Thymus (tissue), 11 donors: ENCODE data around the gene LMO4. TPM values are rescaled to one million over a fixed set of nuclear protein-coding genes. Genes with fewer than 3 reads are reported as not detected.
A peak's percentile ranks its signal among the peaks of the same experiment; 100 is the strongest.

Experiments
- DNase-seq, 9 donors: peaks; one replicate each; pipeline ENCODE4 v3.0.0-alpha.2; 2013; ENCODE audit warnings: low spot score in 9 of 9, low read depth in 6 of 9, missing footprints in 1 of 9
- H3K27ac ChIP-seq, 2 donors: one replicate each; pipeline ENCODE4 v1.5.1; 2013; ENCODE audit warnings: control low read depth in 1 of 2, low read depth in 1 of 2, low read length in 1 of 2, mild to moderate bottlenecking in 1 of 2, moderate library complexity in 1 of 2
- H3K27me3 ChIP-seq, 2 donors: one replicate each; pipeline ENCODE4 v1.5.1; 2013; ENCODE audit warnings: low read length in 1 of 2; ENCODE audit not compliant: control insufficient read depth in 2 of 2, insufficient read depth in 1 of 2
- H3K36me3 ChIP-seq, 2 donors: one replicate each; pipeline ENCODE4 v1.5.1; 2013; ENCODE audit warnings: low read length in 1 of 2, mild to moderate bottlenecking in 1 of 2, moderate library complexity in 1 of 2; ENCODE audit not compliant: control insufficient read depth in 2 of 2, insufficient read depth in 2 of 2
- H3K4me1 ChIP-seq, 2 donors: one replicate each; pipeline ENCODE4 v1.5.1; 2013; ENCODE audit warnings: low read length in 2 of 2; ENCODE audit not compliant: control insufficient read depth in 2 of 2, insufficient read depth in 2 of 2
- H3K4me3 ChIP-seq, 2 donors: one replicate each; pipeline ENCODE4 v1.5.1; 2013; ENCODE audit warnings: low read length in 2 of 2, control low read depth in 1 of 2, mild to moderate bottlenecking in 1 of 2
- H3K9me3 ChIP-seq, 2 donors: one replicate each; pipeline ENCODE4 v1.5.1; 2013; ENCODE audit warnings: low read length in 1 of 2, mild to moderate bottlenecking in 1 of 2; ENCODE audit not compliant: control insufficient read depth in 2 of 2, insufficient read depth in 1 of 2
- WGBS: extraction: QIAGEN DNeasy Blood & Tissue Kit; methylation state at CpG from one replicate; pipeline ENCODE4 v1.1.7; 2013; 5-methylcytosine and 5-hydroxymethylcytosine counted together
- polyA plus RNA-seq: library from polyadenylated mRNA; stranded (reverse); fragments of 200-250 nt; gene quantifications from one replicate; pipeline ENCODE4 v1.2.3, GENCODE V29; 2013
- total RNA-seq: library from RNA; stranded (reverse); fragments of 120-200 nt; gene quantifications from one replicate; pipeline ENCODE4 v1.2.4, GENCODE V29; 2013
- donor health status: healthy.

The LMO4 gene
- total and polyA plus RNA-seq, 2 donors = 42.5 to 57.0 TPM

GRCh38 chr1:87318056-87318650, 10.5 kb upstream of the LMO4 start:
- 82% methylated on average over 5 of the region's 5 CpGs for WGBS
- H3K36me3 ChIP-seq = no peaks in the 10 kb centered on the region
- peak in 2 of 9 donors; percentile 11 to 32 for DNase-seq
- no peak overlapping the region for H3K27ac ChIP-seq
- no peak overlapping the region for H3K4me3 ChIP-seq
- H3K4me1 ChIP-seq = peaks cover 0 to 2% of the 10 kb centered on the region in 2 donors
- H3K9me3 ChIP-seq = no peaks in the 10 kb centered on the region
- H3K27me3 ChIP-seq = no peaks in the 10 kb centered on the region

GRCh38 chr1:87318806-87319205, 9.9 kb upstream of the LMO4 start:
- no peaks in the 10 kb centered on the region for H3K9me3 ChIP-seq
- no peak overlapping the region for H3K27ac ChIP-seq
- H3K27me3 ChIP-seq = no peaks in the 10 kb centered on the region
- DNase-seq = no peak
- no peak overlapping the region for H3K4me3 ChIP-seq
- no peaks in the 10 kb centered on the region for H3K36me3 ChIP-seq
- peaks cover 0 to 2% of the 10 kb centered on the region in 2 donors for H3K4me1 ChIP-seq
- WGBS = 96% methylated on average over 1 of the region's 1 CpG

- peaks cover 4 to 7% of the 10 kb centered on the region in 2 donors for H3K4me1 ChIP-seq
- 49% methylated on average over 10 of the region's 10 CpGs for WGBS
- no peak overlapping the region for H3K27ac ChIP-seq
- peak in 6 of 9 donors; percentile 32 to 84 (median 60) for DNase-seq
- H3K4me3 ChIP-seq = no peak overlapping the region
- no peaks in the 10 kb centered on the region for H3K36me3 ChIP-seq
- peaks cover 0 to under 1% of the 10 kb centered on the region in 2 donors for H3K9me3 ChIP-seq
- peaks cover 3 to 7% of the 10 kb centered on the region in 2 donors for H3K27me3 ChIP-seq
Measured at GRCh38 chr1:87325982-87326738, 2.5 kb upstream of the LMO4 start.

DNA sequence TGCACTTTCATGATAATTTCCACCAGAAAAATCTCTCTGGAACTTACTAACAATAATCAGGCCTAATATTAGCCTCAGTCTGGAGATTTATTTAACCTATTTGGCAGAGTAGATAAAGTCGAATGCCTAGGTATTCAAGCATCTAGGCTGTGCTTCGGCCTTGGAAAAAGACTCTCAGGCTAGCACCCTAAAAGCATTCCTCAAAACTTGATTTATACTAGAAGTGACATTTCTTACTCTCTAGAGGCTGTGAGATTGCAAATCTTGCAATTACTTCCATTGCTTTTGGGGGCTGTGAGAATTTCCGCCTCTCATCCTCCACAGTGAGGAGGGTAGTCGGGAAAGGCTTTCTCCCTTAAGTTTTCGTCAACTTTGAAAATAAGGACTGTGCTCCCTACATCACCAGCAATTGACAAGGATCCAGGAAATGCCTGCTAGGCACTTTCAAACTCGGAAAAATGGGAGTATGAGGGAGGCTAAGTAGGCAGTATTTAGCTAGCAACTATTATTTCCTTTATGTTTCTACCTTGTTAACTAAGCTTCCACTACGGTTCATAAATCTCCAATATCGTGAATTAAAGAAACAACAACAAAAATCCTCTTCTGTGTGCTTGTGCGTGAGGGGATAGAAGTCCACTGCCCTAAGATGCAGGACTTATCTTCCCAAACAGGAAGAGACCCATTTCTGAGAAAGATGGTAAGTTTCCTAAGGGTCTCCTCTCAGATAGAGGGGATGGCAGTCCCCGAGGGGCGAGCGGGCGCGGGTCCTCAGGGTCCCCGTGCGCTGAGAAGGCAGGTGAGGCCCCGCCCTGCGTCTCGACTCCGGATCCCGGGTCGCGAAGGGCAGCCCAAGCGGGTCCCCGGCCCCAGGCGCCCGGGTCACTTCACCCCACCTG, 1.1 kb upstream of the LMO4 start:
- Histone ChIP-seq H3K9me3 (peaks cover 1 to 4% of the 10 kb centered on the region in 2 donors), H3K36me3 (peaks cover 0 to 5% of the 10 kb centered on the region in 2 donors), H3K4me3 (peak overlapping the region; percentile 69 to 84), H3K4me1 (peaks cover 11 to 17% of the 10 kb centered on the region in 2 donors), H3K27me3 (peaks cover 3 to 7% of the 10 kb centered on the region in 2 donors), H3K27ac (peak overlapping the region; percentile 83 to 84)
- WGBS = 22% methylated on average over 27 of the region's 27 CpGs
- DNase-seq = no peak

DNA sequence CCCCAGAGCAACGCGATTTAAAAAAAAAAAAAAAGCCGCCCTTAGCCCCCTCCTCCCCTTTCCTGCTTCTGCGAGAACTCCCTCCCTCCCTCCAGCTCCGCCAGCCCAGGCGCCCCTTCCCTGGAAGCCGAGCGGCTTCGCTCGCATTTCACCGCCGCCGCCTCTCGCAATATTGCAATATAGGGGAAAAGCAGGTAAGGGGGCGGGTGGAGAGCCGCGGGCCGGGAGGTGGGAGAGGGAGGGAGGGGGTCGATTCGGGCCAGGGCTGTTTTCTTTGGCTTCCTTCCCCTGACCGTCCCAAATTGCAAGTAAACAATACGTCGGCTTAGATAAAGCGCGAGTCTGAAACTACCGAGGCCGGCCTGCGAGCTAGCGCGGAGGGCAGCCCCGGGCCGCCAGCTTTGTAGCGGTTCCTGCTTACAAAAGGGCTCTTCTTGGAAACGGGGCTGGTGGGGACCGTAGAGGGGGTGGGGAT, 408 bp downstream of the LMO4 start:
- peaks cover 11 to 25% of the 10 kb centered on the region in 2 donors for H3K4me1 ChIP-seq
- under 1% methylated on average over 35 of the region's 35 CpGs for WGBS

DNA sequence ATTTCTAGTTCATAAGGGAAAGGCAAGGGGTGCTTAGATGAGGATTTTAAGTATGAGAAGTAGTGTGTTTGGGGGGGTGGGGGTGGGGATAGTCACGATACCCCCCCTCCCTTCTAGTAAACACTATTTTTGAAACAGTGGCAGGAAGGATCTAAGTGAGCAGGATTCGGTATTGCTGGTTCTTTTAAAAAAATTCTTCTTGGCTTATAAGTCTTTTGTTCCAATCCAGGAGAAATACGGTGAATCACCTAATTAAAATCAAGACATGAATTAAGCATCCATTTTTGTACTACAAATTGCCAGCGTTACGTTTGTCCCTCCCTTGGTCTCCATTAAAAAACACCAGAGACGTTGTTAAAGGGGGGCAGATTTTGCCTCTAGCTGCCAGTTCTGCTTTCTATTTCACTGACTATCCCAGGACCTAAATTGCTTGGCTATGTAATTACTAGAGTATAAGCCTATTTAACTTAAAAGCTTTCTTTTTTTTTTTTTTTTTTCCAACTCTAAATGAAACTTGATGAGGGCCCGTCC, 911 bp downstream of the LMO4 start:
- 1% methylated on average over 7 of the region's 7 CpGs for WGBS
- Histone ChIP-seq H3K36me3 (peaks cover 0 to 14% of the 10 kb centered on the region in 2 donors), H3K9me3 (peaks cover 1 to 4% of the 10 kb centered on the region in 2 donors), H3K27me3 (peaks cover 3 to 7% of the 10 kb centered on the region in 2 donors), H3K4me1 (peaks cover 12 to 30% of the 10 kb centered on the region in 2 donors), H3K27ac (peak overlapping the region; percentile 83 to 84), H3K4me3 (peak overlapping the region; percentile 69 to 84)
- peak in 3 of 9 donors; percentile 28 to 64 (median 54) for DNase-seq

More for the DNA sequence above, 408 bp downstream of the LMO4 start:
- Histone ChIP-seq H3K27me3 (peaks cover 3 to 7% of the 10 kb centered on the region in 2 donors), H3K27ac (peak overlapping the region; percentile 83 to 84), H3K36me3 (peaks cover 0 to 14% of the 10 kb centered on the region in 2 donors), H3K4me3 (peak overlapping the region; percentile 69 to 84), H3K9me3 (peaks cover 1 to 4% of the 10 kb centered on the region in 2 donors)
- DNase-seq = peak in 5 of 9 donors; percentile 37 to 71 (median 53)

DNA sequence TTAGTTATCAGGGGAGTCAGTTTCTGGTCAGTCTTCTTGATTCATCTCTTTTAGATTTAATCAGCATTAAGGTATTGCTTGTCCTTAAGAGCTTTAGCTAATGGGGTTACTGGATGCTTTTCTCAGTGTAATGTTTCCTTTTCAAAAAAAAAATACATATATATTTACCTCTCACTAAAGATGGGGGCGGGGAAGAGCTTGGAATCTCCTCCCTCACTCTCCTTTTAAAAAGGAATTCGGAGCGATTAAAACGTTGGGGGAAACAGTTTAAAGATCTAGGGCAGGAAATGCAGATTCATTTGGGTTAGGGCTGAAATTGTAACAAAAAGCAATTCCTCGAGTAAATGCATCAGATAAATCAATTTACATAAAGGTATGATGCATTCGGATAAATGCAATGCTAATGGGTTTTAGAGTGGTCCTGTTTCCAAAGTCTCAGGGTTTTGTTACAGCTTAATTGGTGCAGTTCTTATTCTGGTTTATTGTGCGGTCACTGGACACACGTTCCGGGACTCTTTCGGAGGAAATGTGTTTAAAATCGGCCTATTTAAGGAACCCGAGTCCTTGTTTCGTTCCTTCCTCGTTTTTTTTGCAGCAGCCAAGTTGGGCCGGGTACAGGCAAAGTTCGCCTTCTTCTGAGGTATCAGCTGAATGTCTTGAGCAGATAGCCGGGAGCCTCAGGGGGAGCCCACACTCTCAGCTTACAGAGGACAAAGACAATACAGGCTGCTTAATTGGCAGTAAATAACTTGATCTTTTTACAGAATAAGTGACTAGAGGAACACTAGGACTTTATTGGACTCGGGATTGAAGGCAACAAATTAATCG, 1.6 kb downstream of the LMO4 start:
- peak overlapping the region; percentile 69 to 84 for H3K4me3 ChIP-seq
- peaks cover 1 to 4% of the 10 kb centered on the region in 2 donors for H3K9me3 ChIP-seq
- H3K36me3 ChIP-seq = peaks cover 0 to 14% of the 10 kb centered on the region in 2 donors
- H3K4me1 ChIP-seq = peaks cover 15 to 34% of the 10 kb centered on the region in 2 donors
- H3K27me3 ChIP-seq = peaks cover 3 to 7% of the 10 kb centered on the region in 2 donors
- peak overlapping the region; percentile 60 to 83 for H3K27ac ChIP-seq
- DNase-seq = peak in 4 of 9 donors; percentile 18 to 53 (median 38)
- 2% methylated on average over 19 of the region's 19 CpGs for WGBS
